ENCODE measurements around the gene ZNF653.

The ZNF653 gene, protein sequence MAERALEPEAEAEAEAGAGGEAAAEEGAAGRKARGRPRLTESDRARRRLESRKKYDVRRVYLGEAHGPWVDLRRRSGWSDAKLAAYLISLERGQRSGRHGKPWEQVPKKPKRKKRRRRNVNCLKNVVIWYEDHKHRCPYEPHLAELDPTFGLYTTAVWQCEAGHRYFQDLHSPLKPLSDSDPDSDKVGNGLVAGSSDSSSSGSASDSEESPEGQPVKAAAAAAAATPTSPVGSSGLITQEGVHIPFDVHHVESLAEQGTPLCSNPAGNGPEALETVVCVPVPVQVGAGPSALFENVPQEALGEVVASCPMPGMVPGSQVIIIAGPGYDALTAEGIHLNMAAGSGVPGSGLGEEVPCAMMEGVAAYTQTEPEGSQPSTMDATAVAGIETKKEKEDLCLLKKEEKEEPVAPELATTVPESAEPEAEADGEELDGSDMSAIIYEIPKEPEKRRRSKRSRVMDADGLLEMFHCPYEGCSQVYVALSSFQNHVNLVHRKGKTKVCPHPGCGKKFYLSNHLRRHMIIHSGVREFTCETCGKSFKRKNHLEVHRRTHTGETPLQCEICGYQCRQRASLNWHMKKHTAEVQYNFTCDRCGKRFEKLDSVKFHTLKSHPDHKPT

DNA sequence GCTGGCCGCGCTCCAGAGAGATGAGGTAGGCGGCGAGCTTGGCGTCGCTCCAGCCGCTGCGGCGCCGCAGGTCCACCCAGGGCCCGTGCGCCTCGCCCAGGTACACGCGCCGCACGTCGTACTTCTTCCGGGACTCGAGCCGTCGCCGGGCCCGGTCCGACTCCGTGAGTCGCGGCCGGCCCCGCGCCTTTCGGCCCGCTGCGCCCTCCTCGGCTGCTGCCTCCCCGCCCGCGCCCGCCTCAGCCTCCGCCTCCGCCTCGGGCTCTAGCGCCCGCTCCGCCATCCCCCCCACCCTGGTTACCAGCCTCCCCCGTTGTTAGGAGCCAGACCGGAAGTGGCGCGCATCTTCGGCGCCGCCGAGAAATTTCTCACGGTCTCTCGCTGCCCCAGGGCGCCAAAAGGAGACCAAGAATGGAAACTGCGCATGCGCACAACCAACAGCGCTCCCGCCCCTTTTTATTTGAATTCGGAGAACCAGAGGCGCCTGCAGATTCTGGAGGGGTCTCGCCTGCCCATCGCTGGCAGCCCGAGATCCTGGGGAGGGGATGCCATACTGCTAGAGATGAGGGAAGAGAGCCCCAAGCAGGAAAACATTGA is at the start of gene ZNF653:
TSS of gene ZNF653 (minus strand) at position 336 of the 597 bp plus-strand sequence. CDS start at position 283, 53 bp downstream.
- peak within 1 kb of the TSS; percentile 93 for H3K27ac Mint-ChIP-seq
- no peaks in the 10 kb centered on the region for H3K9me3 Mint-ChIP-seq
- H3K4me1 Mint-ChIP-seq (ENCODE audit: low read depth): peaks cover 13% of the 10 kb centered on the region
- no peaks in the 10 kb centered on the region for H3K27me3 Mint-ChIP-seq (ENCODE audit: low read depth)
- H3K36me3 Mint-ChIP-seq (ENCODE audit: low read depth): peaks cover 10% of the 10 kb centered on the region
- DNase-seq (ENCODE audit: low spot score): peak; percentile 94
- H3K4me3 Mint-ChIP-seq: peak within 1 kb of the TSS; percentile 87

DNA sequence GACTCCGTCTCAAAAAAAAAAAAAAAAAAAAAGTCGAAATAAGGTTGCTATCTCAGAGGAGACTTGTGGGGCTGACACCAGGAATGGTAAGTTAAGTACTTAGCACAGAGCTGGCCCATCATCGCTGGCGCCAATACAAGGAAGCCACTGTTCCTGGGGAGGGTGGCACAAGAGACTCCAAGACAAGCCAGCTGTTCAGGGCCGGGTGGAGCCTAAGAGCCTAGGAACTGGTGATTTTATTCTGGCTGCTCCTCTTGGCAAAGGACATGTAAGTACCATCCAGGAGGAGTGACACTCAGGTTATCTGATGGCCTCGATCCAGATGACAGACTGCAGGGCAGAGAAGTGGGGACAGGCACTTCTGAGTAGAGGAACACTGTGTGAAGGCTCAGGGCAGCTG is 49.6 kb upstream of the ZNF653 start:
- Mint-ChIP-seq H3K4me1 (ENCODE audit: low read depth) (peaks cover 24% of the 10 kb centered on the region), H3K4me3 (no peak overlapping the region), H3K9me3 (no peaks in the 10 kb centered on the region), H3K27ac (no peak overlapping the region), H3K27me3 (ENCODE audit: low read depth) (no peaks in the 10 kb centered on the region), H3K36me3 (ENCODE audit: low read depth) (peaks cover 17% of the 10 kb centered on the region)
- no peak for DNase-seq (ENCODE audit: low spot score)

GRCh38 chr19:11554160-11554559 is 48.5 kb upstream of the ZNF653 start:
- peak overlapping the region; percentile 31 for H3K27ac Mint-ChIP-seq
- H3K36me3 Mint-ChIP-seq (ENCODE audit: low read depth): peaks cover 16% of the 10 kb centered on the region
- no peaks in the 10 kb centered on the region for H3K27me3 Mint-ChIP-seq (ENCODE audit: low read depth)
- H3K4me3 Mint-ChIP-seq: no peak overlapping the region
- H3K4me1 Mint-ChIP-seq (ENCODE audit: low read depth): peaks cover 19% of the 10 kb centered on the region
- H3K9me3 Mint-ChIP-seq: no peaks in the 10 kb centered on the region
- no peak for DNase-seq (ENCODE audit: low spot score)

DNA sequence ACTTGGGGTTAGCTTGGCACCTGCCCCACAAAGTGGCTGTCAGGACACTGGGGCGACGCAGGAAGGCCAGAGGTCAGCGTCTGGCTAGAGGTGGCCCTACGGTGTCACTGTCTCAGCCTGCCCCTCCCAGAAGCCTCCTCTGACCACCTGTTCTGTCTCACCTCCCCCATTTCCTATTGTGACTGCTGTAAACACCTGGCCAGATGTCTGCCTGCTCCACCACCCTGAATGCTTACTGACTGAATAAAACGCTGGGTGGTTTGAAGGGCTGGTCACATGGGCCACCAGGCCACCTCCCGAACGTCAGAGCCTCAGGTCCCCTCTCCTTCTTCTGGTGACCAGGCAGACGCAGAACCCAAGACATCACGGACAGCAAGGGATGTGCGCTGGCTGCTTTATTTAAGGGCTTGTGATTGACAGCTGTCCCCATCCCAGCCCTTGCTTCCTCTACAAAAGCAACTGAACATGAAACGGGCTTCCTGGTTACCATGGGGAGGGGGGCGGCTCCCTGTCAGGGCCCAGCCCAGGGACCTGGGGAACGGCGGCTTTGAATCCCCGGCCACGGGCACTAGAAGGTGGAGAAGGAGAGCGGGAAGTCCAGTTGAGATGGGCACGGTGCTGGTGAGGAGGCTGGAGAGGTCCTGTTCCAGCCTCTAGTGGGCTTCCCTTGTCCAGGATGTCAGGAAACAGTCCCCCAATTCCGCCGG is 47.2 kb upstream of the ZNF653 start:
- Mint-ChIP-seq H3K9me3 (no peaks in the 10 kb centered on the region), H3K27ac (no peak overlapping the region), H3K27me3 (ENCODE audit: low read depth) (no peaks in the 10 kb centered on the region), H3K4me1 (ENCODE audit: low read depth) (peaks cover 14% of the 10 kb centered on the region), H3K36me3 (ENCODE audit: low read depth) (peaks cover 15% of the 10 kb centered on the region), H3K4me3 (no peak overlapping the region)
- DNase-seq (ENCODE audit: low spot score): no peak

DNA sequence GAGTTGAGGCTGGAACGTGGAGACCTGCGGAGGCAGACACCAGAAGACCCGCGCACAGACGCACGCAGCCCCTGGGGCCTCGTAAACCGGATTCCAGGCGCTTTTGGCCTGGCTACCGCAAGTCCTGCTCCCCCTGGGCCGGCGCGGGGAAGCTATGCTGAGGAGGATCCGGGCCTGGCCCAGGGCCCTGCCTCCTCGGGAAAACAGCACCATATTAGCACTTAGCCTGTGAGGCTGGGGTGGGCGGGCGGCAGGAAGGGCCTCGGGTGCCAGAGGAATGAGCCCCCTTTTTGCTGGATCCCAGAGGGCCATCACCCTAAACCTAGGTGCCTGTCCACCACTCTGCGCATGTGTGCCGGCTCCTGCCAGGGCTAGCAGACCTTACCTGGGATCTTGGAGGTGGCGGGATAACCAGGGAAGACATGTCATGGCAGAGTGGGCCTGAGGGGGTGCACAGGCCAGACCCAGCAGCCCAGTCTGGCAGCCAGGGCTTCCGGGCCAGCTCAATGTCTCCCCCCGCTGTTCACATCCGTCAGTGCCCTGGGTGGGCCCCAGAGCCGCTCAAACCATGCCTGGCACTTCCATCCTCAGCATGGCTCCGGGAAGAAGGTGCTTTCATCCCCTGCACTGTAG is 46.1 kb upstream of the ZNF653 start:
- H3K27me3 Mint-ChIP-seq (ENCODE audit: low read depth): no peaks in the 10 kb centered on the region
- peaks cover 9% of the 10 kb centered on the region for H3K4me1 Mint-ChIP-seq (ENCODE audit: low read depth)
- DNase-seq (ENCODE audit: low spot score): no peak
- H3K27ac Mint-ChIP-seq: no peak overlapping the region
- H3K36me3 Mint-ChIP-seq (ENCODE audit: low read depth): peaks cover 12% of the 10 kb centered on the region
- no peak overlapping the region for H3K4me3 Mint-ChIP-seq
- H3K9me3 Mint-ChIP-seq: no peaks in the 10 kb centered on the region

DNA sequence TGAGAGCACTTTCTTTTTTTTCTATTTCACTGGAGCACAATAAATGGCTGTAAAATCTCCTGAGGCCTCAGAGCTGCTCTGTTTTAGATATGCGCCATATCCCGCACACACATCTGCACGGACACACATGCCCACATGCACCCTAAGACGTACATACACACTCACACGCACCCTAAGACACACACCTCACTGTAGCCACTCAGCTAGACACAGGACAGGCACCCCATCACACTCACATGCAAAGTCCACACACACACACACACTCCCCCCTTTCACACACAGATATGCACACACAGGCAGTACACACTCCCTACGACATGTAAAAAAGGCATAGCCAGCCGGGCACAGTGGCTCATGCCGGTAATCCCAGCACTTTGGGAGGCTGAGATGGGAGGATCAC is 44.6 kb upstream of the ZNF653 start:
- H3K27ac Mint-ChIP-seq: no peak overlapping the region
- DNase-seq (ENCODE audit: low spot score): no peak
- H3K4me1 Mint-ChIP-seq (ENCODE audit: low read depth): peaks cover 5% of the 10 kb centered on the region
- no peaks in the 10 kb centered on the region for H3K27me3 Mint-ChIP-seq (ENCODE audit: low read depth)
- no peaks in the 10 kb centered on the region for H3K9me3 Mint-ChIP-seq
- H3K4me3 Mint-ChIP-seq: no peak overlapping the region
- H3K36me3 Mint-ChIP-seq (ENCODE audit: low read depth): peaks cover 7% of the 10 kb centered on the region

- Mint-ChIP-seq H3K9me3 (no peaks in the 10 kb centered on the region), H3K4me1 (ENCODE audit: low read depth) (peaks cover 5% of the 10 kb centered on the region), H3K27ac (no peak overlapping the region), H3K36me3 (ENCODE audit: low read depth) (peaks cover 6% of the 10 kb centered on the region), H3K27me3 (ENCODE audit: low read depth) (no peaks in the 10 kb centered on the region), H3K4me3 (no peak overlapping the region)
- no peak for DNase-seq (ENCODE audit: low spot score)
Observed at GRCh38 chr19:11549386-11549953, 43.8 kb upstream of the ZNF653 start.

DNA sequence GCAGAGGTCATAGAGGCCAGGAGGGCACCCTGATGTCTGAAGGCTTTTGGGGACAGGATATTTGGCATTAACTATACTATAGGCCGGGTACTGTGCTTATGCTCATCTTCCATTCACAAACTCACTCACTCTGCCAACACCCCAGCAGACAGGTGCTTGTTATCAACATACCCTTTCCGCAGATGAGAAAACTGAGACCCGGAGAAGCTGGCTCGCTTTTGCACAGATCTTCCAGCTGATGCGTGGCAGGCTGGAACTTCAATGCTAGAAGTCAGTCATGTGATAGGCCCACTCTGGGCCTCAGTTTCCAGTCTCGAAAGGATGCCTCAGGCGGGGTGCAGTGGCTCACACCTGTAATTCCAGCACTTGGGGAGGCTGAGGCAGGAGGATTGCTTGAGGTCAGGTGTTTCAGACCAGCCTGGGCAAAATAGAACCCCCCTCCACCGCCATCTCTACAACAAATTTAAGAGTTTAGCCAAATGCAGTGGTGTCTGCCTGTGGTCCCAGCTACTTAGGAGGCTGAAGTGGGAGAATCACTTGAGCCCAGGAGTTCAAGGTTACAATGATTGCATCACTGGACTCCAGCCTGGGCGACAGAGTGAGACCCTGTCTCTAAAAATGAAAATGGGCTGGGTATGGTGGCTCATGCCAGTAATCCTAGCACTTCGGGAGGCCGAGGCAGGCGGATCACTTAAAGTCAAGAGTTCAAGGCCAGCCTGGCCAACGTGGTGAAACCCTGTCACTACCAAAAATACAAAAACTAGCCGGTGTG is 42.5 kb upstream of the ZNF653 start:
- no peaks in the 10 kb centered on the region for H3K27me3 Mint-ChIP-seq (ENCODE audit: low read depth)
- no peaks in the 10 kb centered on the region for H3K36me3 Mint-ChIP-seq (ENCODE audit: low read depth)
- H3K4me3 Mint-ChIP-seq: no peak overlapping the region
- no peaks in the 10 kb centered on the region for H3K9me3 Mint-ChIP-seq
- no peak overlapping the region for H3K27ac Mint-ChIP-seq
- no peaks in the 10 kb centered on the region for H3K4me1 Mint-ChIP-seq (ENCODE audit: low read depth)
- no peak for DNase-seq (ENCODE audit: low spot score)

GRCh38 chr19:11541238-11541637 is 35.6 kb upstream of the ZNF653 start:
- Mint-ChIP-seq H3K4me3 (no peak overlapping the region), H3K27ac (no peak overlapping the region), H3K4me1 (ENCODE audit: low read depth) (peaks cover 2% of the 10 kb centered on the region), H3K36me3 (ENCODE audit: low read depth) (no peaks in the 10 kb centered on the region), H3K9me3 (no peaks in the 10 kb centered on the region), H3K27me3 (ENCODE audit: low read depth) (peaks cover 24% of the 10 kb centered on the region)
- no peak for DNase-seq (ENCODE audit: low spot score)

- Mint-ChIP-seq H3K9me3 (no peaks in the 10 kb centered on the region), H3K27me3 (ENCODE audit: low read depth) (peaks cover 24% of the 10 kb centered on the region), H3K4me3 (no peak overlapping the region), H3K36me3 (ENCODE audit: low read depth) (no peaks in the 10 kb centered on the region), H3K4me1 (ENCODE audit: low read depth) (peaks cover 3% of the 10 kb centered on the region), H3K27ac (no peak overlapping the region)
- DNase-seq (ENCODE audit: low spot score): no peak
Observed at GRCh38 chr19:11540645-11541044, 35.0 kb upstream of the ZNF653 start.

GRCh38 chr19:11539495-11540365 is 34.1 kb upstream of the ZNF653 start:
- Mint-ChIP-seq H3K27me3 (ENCODE audit: low read depth) (peaks cover 24% of the 10 kb centered on the region), H3K36me3 (ENCODE audit: low read depth) (no peaks in the 10 kb centered on the region), H3K9me3 (no peaks in the 10 kb centered on the region), H3K4me3 (no peak overlapping the region), H3K4me1 (ENCODE audit: low read depth) (peaks cover 9% of the 10 kb centered on the region), H3K27ac (no peak overlapping the region)
- DNase-seq (ENCODE audit: low spot score): no peak

Measured in T-helper 2 cell treated with Interferon-gamma antibody and Interleukin-4, amounts not matched to agents 5 μg/mL and 100 μg/mL, for 36 hours (primary cell).